Measurements from ENCODE around the gene DEF6. TPM values are rescaled to one million over a fixed set of nuclear protein-coding genes. Genes with fewer than 3 reads are reported as not detected.
"Not testable (repeated sequence)": the region's sequence is repeated elsewhere in the genome, so short reads cannot be mapped to it uniquely, and the experiment has no call there.

DEF6 gene
- total RNA-seq, 1 donor from 2014 or later = 79.9 TPM

DNA sequence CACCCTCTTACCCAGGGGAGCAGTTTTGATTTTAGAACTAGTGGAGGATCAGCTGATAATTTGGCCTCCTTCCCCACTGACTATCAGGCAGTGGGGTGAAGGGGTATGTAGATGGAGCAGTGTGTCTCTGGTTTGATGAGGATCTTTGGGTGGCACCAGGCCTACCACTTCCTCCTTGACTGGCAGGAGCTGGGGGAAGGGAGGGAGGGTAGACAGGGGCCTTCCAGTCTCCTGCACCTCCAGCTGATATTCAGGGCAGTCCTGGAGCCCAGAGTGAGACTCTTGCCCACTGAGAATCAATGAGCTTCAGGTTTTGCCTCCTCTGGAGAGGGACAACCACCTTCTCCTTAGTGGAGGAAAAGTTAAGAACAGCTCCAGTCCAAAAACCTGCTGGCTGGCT lies 3.2 kb downstream of the DEF6 start:
- ChIA-PET CTCF (interaction anchor here (0.9 to 7.6 kb wide), 2 partner anchors 26 to 149 kb away, joined by 8 to 146 read pairs; no protein-coding TSS in a partner anchor), POLR2A (interaction anchor here (0.6 to 2.4 kb wide), 9 partner anchors 11 to 728 kb away, joined by 3 to 14 read pairs (median 4); partner anchors contain the start of gene RPL10A)
- no peak for DNase-seq
- no peaks in the 10 kb centered on the region for H3K27me3 Mint-ChIP-seq
- H3K36me3 Mint-ChIP-seq (ENCODE audit: low read depth) = peaks cover 15% of the 10 kb centered on the region
- ATAC-seq (ENCODE audit: low read depth) = no peak
- TF ChIP-seq, protein P1, sequence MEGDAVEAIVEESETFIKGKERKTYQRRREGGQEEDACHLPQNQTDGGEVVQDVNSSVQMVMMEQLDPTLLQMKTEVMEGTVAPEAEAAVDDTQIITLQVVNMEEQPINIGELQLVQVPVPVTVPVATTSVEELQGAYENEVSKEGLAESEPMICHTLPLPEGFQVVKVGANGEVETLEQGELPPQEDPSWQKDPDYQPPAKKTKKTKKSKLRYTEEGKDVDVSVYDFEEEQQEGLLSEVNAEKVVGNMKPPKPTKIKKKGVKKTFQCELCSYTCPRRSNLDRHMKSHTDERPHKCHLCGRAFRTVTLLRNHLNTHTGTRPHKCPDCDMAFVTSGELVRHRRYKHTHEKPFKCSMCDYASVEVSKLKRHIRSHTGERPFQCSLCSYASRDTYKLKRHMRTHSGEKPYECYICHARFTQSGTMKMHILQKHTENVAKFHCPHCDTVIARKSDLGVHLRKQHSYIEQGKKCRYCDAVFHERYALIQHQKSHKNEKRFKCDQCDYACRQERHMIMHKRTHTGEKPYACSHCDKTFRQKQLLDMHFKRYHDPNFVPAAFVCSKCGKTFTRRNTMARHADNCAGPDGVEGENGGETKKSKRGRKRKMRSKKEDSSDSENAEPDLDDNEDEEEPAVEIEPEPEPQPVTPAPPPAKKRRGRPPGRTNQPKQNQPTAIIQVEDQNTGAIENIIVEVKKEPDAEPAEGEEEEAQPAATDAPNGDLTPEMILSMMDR (IDR thresholded peaks at IDR 0.05) = no peak
- H3K4me3 Mint-ChIP-seq = peak overlapping the region; percentile 85
- peak overlapping the region; percentile 97 for H3K27ac Mint-ChIP-seq
- H3K9me3 Mint-ChIP-seq = no peaks in the 10 kb centered on the region
- H3K4me1 Mint-ChIP-seq = peaks cover 70% of the 10 kb centered on the region
- intact Hi-C loops (cut with micrococcal nuclease) = no loop called here

DNA sequence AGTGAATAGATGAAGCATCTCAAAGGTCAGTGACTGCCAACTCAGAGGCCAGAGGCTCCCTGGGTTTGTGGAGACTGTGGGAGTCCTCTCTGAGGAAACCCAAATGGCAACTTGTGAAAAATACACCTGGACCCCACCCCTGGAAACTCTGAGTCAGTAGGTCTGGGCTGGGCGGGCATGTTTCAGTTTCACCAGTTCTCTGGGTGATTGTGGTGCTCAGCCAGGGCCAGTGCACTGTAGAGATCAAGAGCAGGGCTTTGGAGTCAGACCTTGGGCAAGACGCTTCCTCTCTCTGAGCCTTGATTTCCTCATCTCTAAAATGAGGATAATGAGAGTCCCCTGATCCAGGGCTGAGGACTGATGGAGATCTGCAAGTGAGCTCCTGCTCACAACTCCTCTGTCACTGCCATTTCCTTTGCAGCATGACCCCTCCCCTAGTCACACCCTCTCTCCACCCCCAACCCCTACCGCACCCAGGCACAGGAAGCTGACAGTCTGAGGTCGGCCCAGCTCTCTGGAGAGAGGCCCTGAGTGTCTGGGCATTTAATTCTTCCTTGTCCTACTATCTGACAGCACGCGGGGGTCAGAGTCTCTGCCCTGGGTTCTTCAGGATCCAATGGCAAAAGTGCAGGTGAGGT lies 5.1 kb downstream of the DEF6 start:
- Mint-ChIP-seq H3K27ac (peak overlapping the region; percentile 97), H3K27me3 (no peaks in the 10 kb centered on the region), H3K9me3 (no peaks in the 10 kb centered on the region), H3K4me3 (peak overlapping the region; percentile 88), H3K4me1 (peaks cover 73% of the 10 kb centered on the region), H3K36me3 (ENCODE audit: low read depth) (peaks cover 24% of the 10 kb centered on the region)
- ChIA-PET CTCF (interaction anchor here (0.7 to 1.9 kb wide), 7 partner anchors 9 to 433 kb away, joined by 3 to 16 read pairs (median 3); partner anchors contain the start of gene PPARD), POLR2A (interaction anchor here (0.7 to 1.7 kb wide), 11 partner anchors 9 to 1079 kb away, joined by 3 to 18 read pairs (median 5); partner anchors contain the start of genes PPARD and RPL10A)
- TF ChIP-seq, protein P1 (IDR thresholded peaks at IDR 0.05) = no peak
- intact Hi-C loops (cut with micrococcal nuclease) = loop anchor here (1.0 kb wide), 2 partner anchors 9 to 166 kb away; partner anchors contain the start of gene RPL10A
- ATAC-seq (ENCODE audit: low read depth) (peak; percentile 84), DNase-seq (peak; percentile 69)

DNA sequence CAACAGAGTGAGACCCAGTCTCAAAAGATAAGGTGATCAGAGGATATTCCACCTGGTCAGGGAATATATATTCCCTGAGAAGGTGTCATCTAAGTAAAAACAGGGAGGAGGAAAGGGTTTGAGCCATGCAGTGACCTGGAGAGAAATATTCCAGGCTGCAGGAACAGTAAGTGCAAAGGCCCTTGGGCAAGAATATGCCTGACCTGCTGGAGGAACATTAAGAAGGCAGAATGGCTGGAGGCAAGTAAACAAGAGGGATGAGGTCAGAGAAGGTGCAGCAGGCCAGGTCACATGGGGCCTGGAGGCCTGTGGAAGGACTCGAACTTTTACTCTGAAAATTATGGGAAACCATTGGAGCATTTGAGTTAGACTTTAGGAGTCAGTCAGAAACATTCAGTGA lies 6.7 kb downstream of the DEF6 start:
- CTCF ChIA-PET = interaction anchor here (0.6 to 1.9 kb wide), 2 partner anchors 22 to 145 kb away, joined by 3 to 16 read pairs; no protein-coding TSS in a partner anchor
- ATAC-seq (ENCODE audit: low read depth) (no peak), DNase-seq (no peak)
- Mint-ChIP-seq H3K4me1 (peaks cover 72% of the 10 kb centered on the region), H3K36me3 (ENCODE audit: low read depth) (peaks cover 31% of the 10 kb centered on the region), H3K4me3 (peak overlapping the region; percentile 38), H3K27me3 (no peaks in the 10 kb centered on the region), H3K9me3 (no peaks in the 10 kb centered on the region), H3K27ac (peak overlapping the region; percentile 97)
- TF ChIP-seq, protein P1 (IDR thresholded peaks at IDR 0.05) = no peak
- intact Hi-C loops (cut with micrococcal nuclease) = no loop called here
- POLR2A ChIA-PET = interaction anchor here (0.7 kb wide), 1 partner anchor 222 kb away, joined by 3 read pairs; no protein-coding TSS in a partner anchor

DNA sequence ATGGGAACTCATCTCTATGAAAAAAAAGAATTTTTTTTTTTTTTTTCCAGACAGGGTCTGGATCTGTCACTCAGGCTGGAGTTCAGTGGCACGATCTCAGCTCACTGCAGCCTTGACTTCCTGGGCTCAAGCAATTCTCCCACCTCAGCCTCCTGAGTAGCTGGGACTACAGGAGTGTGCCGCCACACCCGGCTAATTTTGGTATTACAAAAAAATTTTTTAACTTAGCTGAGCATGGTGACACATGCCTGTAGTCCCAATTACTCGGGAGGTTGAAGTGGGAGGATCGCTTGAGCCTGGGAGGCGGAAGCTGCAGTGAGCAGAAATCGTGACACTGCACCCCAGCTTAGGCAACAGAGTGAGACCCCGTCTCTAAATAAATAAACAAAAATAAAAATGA lies 7.5 kb downstream of the DEF6 start:
- CTCF ChIA-PET = no interaction called here
- TF ChIP-seq, protein P1 (IDR thresholded peaks at IDR 0.05) = no peak
- Mint-ChIP-seq H3K27me3 (no peaks in the 10 kb centered on the region), H3K36me3 (ENCODE audit: low read depth) (peaks cover 36% of the 10 kb centered on the region), H3K27ac (no peak overlapping the region), H3K4me1 (peaks cover 72% of the 10 kb centered on the region), H3K4me3 (no peak overlapping the region), H3K9me3 (no peaks in the 10 kb centered on the region)
- POLR2A ChIA-PET = interaction anchor here (0.7 kb wide), 1 partner anchor 221 kb away, joined by 3 read pairs; no protein-coding TSS in a partner anchor
- intact Hi-C loops (cut with micrococcal nuclease) = no loop called here
- ATAC-seq (ENCODE audit: low read depth) (no peak), DNase-seq (no peak)

DNA sequence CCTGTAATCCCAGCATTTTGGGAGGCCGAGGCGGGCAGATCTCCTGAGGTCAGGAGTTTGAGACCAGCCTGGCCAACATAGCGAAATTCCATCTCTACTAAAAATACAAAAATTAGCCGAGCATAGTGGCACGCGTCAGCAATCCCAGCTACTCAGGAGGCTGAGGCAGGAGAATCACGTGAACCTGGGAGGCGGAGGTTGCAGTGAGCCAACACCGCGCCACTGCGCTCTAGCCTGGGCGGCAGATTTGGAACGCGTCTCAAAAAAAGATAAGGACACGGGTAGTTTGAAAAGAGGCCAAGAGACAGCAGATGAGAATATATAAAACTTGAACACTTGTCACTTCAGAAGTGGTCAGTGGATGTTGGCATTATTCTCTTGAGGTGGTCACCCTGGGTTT lies 9.5 kb downstream of the DEF6 start:
- Mint-ChIP-seq H3K4me1 (peaks cover 72% of the 10 kb centered on the region), H3K36me3 (ENCODE audit: low read depth) (peaks cover 43% of the 10 kb centered on the region), H3K27ac (peak overlapping the region; percentile 32)
- CTCF ChIA-PET; H3K27me3 Mint-ChIP-seq; intact Hi-C loops (cut with micrococcal nuclease); ATAC-seq (ENCODE audit: low read depth); DNase-seq; POLR2A ChIA-PET; H3K9me3 Mint-ChIP-seq; H3K4me3 Mint-ChIP-seq: not testable (repeated sequence)

DNA sequence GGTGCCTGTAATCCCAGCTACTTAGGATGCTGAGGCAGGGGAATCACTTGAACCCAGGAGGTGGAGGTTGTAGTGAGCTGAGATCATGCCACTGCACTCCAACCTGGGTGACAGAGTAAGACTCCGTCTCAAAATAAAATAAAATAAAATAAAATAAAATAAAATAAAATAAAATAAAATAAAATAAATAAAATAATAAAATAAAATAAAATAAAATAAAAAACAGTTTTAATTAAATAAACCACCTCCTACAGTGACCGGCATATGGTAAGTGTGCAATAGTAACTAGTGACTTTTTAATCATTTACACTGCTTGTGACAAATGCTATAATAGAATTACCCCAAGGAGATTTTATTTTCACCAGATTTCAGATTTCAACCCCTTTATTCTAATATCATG lies 10.9 kb downstream of the DEF6 start:
- H3K27me3 Mint-ChIP-seq; H3K9me3 Mint-ChIP-seq; intact Hi-C loops (cut with micrococcal nuclease); ATAC-seq (ENCODE audit: low read depth); DNase-seq; H3K4me3 Mint-ChIP-seq: not testable (repeated sequence)
- Mint-ChIP-seq H3K36me3 (ENCODE audit: low read depth) (peaks cover 50% of the 10 kb centered on the region), H3K4me1 (peaks cover 71% of the 10 kb centered on the region), H3K27ac (peak overlapping the region; percentile 96)
- ChIA-PET POLR2A (interaction anchor here (0.7 kb wide), 2 partner anchors 85 to 543 kb away, joined by 4 to 6 read pairs; no protein-coding TSS in a partner anchor), CTCF (interaction anchor here (1.1 kb wide), 1 partner anchor 18 kb away, joined by 6 read pairs; no protein-coding TSS in a partner anchor)
